ENCODE data around the gene LPP.

The LPP gene

DNA sequence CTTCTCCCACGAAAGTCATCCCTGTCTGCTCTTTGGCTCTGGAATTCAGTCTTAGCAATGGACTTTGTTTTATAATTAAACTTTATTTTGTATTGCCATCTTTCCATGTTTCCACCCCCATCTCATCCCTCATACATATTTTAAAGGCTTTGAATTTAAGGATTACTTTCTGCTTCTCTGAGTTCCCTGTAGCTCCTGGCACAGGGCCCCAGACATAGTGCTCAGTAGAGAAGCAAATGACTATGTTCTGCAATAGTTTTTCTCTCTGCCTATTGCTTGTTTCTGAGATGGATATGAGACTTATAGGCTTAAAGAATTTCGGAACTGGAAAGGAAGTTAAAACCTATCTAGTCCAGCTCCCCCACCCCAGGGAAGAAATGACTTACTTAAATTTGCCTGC lies 197.0 kb downstream of the LPP start:
- no peak for ATAC-seq
- H3K27ac Mint-ChIP-seq = peak overlapping the region in 1 of 2 donors; percentile 49
- peaks cover 20% of the 10 kb centered on the region for H3K4me1 Mint-ChIP-seq
- H3K9me3 Mint-ChIP-seq = no peaks in the 10 kb centered on the region
- no peaks in the 10 kb centered on the region for H3K27me3 Mint-ChIP-seq
- no peak for DNase-seq
- no peak overlapping the region for H3K4me3 Mint-ChIP-seq

DNA sequence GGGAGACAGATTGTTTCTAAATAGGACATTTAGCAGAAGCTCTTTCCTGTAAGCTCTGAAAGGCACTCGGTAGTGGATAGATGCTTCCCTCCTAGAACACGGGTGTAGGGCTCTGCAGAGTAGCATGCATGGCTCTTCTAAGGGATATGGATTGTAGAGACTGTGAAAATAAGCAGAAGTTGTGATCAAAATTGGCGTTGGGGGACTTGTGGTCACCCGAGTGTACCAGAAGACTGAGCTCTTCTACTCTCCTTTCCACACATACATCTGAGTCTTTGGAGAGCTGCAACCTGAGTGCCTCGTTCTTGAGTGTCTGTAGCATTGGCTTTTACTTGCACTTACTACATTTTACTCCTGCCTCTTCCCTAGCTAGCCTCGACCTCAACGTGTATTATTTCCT lies 197.7 kb downstream of the LPP start:
- H3K4me3 Mint-ChIP-seq = no peak overlapping the region
- ATAC-seq (no peak), DNase-seq (no peak)
- peaks cover 20% of the 10 kb centered on the region for H3K4me1 Mint-ChIP-seq
- H3K27me3 Mint-ChIP-seq = no peaks in the 10 kb centered on the region
- no peaks in the 10 kb centered on the region for H3K9me3 Mint-ChIP-seq
- no peak overlapping the region for H3K27ac Mint-ChIP-seq

DNA sequence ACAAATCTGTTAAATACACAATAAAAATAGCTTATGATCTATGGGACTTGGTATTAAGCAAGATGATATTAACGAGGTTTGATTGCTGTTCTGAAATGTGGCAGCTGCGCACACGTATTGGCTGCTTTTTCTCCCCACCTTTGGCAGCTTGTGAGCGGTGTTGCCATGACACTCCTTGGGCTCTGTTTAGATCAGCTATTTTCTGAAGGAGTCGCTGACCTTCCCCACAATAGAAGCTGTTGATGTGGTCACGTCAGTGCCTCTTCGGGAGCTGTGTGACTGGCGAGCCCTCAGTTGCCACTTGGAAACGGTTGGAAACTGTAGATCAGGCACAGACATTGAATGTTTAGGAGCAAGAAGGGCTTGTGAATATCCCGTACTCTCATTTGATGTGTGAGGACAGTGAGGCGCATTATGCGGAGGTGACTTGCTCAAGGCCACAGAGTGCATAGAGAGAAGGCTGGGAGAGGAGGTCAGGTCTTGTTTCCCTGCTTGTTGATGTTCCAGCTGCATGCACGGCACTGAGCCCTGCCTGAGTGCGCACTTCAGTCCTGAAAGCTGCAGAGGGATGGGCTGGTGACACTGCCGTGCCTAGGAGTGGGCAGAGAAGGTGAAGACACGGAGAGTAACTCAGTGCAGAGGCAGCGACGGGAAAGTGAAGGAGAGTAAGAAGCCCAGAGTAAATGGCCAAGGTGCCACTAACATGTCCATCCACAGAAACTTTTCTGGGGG lies 198.4 kb downstream of the LPP start:
- no peak overlapping the region for H3K27ac Mint-ChIP-seq
- ATAC-seq = no peak
- no peak overlapping the region for H3K4me3 Mint-ChIP-seq
- DNase-seq = no peak
- peaks cover 20% of the 10 kb centered on the region for H3K4me1 Mint-ChIP-seq
- no peaks in the 10 kb centered on the region for H3K27me3 Mint-ChIP-seq
- no peaks in the 10 kb centered on the region for H3K9me3 Mint-ChIP-seq

DNA sequence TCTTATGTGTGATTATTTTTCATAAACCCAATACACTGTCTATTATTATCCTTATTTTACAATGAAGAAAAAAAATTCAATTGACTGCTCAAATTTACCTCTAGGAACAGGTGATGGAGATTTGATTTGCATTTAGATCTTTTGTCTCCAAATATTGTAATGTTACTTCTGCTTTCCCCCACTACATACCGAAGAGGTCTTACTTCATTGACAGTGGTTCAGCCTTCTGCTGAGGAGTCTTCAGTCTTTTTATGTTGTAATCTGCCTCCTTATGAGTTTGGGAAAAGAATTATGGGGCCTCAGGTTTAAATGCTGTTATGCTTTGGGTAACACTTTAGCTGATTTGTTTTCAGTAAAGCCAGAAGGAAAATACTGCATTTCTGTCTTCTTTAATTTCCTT lies 199.5 kb downstream of the LPP start:
- DNase-seq = no peak
- no peaks in the 10 kb centered on the region for H3K27me3 Mint-ChIP-seq
- ATAC-seq = no peak
- H3K9me3 Mint-ChIP-seq = no peaks in the 10 kb centered on the region
- no peak overlapping the region for H3K4me3 Mint-ChIP-seq
- H3K4me1 Mint-ChIP-seq = peaks cover 26% of the 10 kb centered on the region
- no peak overlapping the region for H3K27ac Mint-ChIP-seq

DNA sequence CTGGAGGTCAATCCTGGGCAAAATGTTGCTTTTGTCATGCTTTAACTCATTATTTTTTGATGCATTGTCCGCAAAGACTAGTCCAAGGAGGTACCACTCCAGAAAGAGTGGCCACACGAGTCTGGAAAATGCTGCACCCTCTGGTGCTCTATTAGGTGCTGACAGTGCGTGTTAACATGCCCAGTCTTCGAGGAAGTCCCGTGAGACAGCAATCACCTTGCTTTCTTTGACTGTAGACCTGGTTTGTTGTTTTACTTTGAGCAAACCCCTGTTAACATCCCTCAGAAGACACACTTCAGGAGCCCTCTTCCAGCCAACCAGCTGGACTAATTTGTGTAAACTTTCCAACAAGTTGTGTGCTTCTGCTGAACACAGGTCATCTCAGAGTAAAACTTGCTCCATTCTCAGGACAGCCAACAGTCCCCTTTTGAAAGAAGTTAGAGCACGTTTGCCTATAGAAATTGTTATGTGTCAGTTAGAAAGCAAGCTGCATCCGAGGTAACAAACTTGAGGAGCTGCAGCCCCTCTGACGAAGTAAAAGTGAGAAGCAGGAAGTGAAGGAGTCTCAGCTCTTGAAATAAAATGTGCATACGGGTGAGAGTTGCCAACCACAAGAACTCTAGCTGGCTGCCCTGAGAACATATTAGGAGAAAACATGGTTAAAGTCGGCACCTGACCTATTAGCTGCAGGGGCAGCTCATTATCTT lies 205.0 kb downstream of the LPP start:
- peak; percentile 86 for ATAC-seq
- H3K4me1 Mint-ChIP-seq = peaks cover 54% of the 10 kb centered on the region
- H3K27ac Mint-ChIP-seq = peak overlapping the region; percentile 37 to 61
- H3K9me3 Mint-ChIP-seq = no peaks in the 10 kb centered on the region
- H3K4me3 Mint-ChIP-seq = peak overlapping the region; percentile 64 to 75
- DNase-seq = peak; percentile 13 to 44
- no peaks in the 10 kb centered on the region for H3K27me3 Mint-ChIP-seq

DNA sequence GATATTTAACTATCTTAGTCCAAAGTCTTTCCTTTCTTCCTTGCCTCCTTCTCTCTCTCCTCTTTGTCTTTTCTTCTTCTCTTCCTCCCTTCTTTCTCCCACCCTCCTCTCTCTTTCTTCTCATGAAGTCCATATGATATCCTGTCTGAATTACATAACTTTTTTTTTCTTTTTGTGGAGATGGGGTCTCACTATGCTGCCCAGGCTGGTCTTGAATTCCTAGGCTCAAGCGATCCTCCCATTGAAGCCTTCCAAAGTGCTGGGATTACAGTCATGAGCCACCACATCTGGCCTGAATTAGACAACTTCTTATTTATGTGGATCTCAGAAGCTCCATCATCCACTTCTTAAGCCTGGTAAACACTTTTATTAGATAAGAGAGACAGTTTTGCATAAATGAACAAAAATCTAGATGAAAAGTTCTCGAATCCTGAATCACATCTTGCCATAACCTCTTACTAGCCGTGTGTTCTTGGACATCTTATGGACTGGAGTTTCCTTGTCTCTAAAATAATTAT lies 206.5 kb downstream of the LPP start:
- Mint-ChIP-seq H3K9me3 (no peaks in the 10 kb centered on the region), H3K27me3 (no peaks in the 10 kb centered on the region), H3K27ac (no peak overlapping the region), H3K4me1 (peaks cover 50% of the 10 kb centered on the region), H3K4me3 (peak overlapping the region; percentile 1 to 75)
- no peak for DNase-seq
- ATAC-seq = no peak

DNA sequence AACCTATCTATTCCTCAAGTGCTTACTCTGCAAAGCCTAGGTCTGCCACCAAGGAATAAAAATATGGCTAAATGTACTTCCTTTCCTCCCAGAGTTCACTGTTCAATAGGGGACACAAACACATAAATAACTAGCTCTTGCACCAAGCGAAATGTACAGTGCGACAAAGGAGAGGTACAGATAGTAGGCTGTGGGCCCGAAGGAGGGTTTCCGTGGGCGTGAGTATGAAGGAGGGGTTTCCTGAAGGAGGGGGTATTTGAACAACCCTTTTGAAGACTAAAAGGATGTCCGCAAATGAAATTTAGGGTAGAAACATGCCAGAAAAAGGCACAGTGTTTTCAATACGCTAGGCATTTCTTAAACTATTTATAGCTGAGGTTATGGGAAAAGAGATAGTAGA lies 207.9 kb downstream of the LPP start:
- Mint-ChIP-seq H3K9me3 (no peaks in the 10 kb centered on the region), H3K4me3 (peak overlapping the region; percentile 16 to 81), H3K4me1 (peaks cover 50% of the 10 kb centered on the region), H3K27ac (no peak overlapping the region), H3K27me3 (no peaks in the 10 kb centered on the region)
- ATAC-seq = peak; percentile 58
- DNase-seq = peak; percentile 27 to 28

DNA sequence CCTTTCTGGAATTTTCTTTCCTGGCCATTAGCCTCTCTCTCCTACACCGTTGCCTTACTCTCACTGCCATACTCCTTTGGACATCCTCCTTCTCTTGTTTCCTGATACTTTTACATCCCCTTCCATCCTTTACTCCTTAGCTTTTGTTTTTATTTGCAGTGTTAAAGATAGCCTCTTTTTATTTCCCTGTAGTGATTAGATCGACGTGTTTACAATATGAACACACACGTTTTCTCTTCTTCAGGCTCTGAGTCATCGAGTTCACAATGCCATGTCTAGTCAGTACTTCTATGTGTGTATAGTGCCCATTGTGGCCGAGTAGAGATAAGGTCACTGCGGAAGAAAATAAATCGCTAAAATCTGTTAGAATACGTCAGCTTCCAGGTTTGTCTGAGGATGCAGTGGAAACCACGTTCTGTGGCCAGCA lies 208.5 kb downstream of the LPP start:
- H3K27me3 Mint-ChIP-seq = no peaks in the 10 kb centered on the region
- ATAC-seq (peak; percentile 87), DNase-seq (peak; percentile 20 to 25)
- H3K4me3 Mint-ChIP-seq = peak overlapping the region; percentile 48 to 81
- H3K4me1 Mint-ChIP-seq = peaks cover 50% of the 10 kb centered on the region
- H3K9me3 Mint-ChIP-seq = no peaks in the 10 kb centered on the region
- peak overlapping the region in 1 of 2 donors; percentile 50 for H3K27ac Mint-ChIP-seq

DNA sequence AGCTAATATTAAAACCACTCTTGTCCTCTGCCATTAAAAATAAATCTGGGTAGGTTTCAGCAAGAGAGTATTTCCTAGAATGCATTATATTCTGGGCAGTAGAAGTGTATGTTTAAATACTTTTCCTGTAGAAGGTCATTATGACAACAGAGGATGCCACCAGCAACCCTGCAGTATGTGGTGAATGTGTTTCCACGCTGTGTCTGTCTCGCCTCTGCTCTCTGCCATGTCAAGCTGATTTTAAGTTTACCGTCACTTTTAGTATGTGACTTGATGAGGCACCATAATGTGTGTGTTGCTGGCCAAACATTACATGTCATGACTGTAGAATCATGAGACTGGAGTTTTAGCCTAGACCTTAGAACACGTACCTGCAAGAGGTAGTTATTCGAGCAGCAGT lies 211.2 kb downstream of the LPP start:
- ATAC-seq (no peak), DNase-seq (no peak)
- H3K4me3 Mint-ChIP-seq = no peak overlapping the region
- H3K27me3 Mint-ChIP-seq = no peaks in the 10 kb centered on the region
- no peak overlapping the region for H3K27ac Mint-ChIP-seq
- peaks cover 44% of the 10 kb centered on the region for H3K4me1 Mint-ChIP-seq
- no peaks in the 10 kb centered on the region for H3K9me3 Mint-ChIP-seq

DNA sequence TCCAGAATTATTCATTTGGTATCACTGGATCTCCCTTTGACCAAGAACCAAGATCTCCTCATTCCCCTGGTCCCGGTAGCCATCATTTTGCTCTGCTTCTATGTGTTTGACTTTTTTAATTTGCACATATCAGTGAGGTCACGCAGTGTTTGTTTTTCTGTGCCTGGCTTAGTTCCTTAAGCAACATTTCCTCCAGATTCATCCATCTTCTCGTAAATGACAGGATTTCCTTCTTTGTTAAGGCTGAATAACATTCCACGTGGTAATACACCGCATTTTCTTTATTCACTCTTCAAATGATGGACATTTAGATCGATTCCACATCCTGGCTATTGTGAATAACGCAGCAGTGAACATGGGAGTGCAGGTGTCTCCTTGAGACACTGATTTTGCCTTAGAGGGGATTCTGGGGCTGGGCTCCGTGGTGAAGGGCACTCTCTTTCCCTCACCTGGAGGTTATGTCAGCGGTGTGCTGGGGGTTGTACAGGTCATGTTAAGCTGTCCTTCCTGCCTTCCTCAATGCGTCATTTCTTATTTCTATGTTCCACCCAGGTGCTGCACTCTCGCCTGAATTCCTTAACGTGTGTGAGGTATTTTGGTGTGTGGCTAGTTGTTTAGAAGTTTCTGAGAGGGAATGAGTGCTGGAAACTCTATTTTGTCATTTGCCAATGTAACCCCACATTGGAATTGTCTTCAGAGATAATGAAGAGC lies 212.2 kb downstream of the LPP start:
- no peaks in the 10 kb centered on the region for H3K9me3 Mint-ChIP-seq
- DNase-seq (no peak), ATAC-seq (no peak)
- H3K27ac Mint-ChIP-seq = no peak overlapping the region
- H3K27me3 Mint-ChIP-seq = no peaks in the 10 kb centered on the region
- H3K4me3 Mint-ChIP-seq = no peak overlapping the region
- peaks cover 38% of the 10 kb centered on the region for H3K4me1 Mint-ChIP-seq

DNA sequence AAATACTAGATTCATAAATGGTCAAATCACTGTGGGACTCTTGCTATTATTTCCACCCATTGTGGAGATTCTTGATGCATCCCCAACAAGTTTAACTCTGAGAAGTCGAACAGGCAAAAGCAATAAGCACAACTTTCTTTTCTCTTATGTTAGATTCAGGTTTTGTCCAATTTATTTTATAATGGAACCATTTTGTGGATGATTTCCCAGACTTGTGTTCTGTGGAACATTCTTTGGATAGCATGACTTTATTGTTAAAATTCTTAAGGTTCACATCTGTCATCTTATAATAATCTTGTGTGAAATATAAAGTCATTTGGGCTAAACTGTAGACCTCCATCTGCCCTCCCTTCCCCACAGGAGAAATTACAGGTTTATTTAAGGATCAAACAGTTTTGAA lies 213.7 kb downstream of the LPP start:
- Mint-ChIP-seq H3K4me3 (no peak overlapping the region), H3K9me3 (no peaks in the 10 kb centered on the region), H3K27me3 (no peaks in the 10 kb centered on the region), H3K4me1 (peaks cover 24% of the 10 kb centered on the region), H3K27ac (no peak overlapping the region)
- no peak for ATAC-seq
- DNase-seq = no peak

DNA sequence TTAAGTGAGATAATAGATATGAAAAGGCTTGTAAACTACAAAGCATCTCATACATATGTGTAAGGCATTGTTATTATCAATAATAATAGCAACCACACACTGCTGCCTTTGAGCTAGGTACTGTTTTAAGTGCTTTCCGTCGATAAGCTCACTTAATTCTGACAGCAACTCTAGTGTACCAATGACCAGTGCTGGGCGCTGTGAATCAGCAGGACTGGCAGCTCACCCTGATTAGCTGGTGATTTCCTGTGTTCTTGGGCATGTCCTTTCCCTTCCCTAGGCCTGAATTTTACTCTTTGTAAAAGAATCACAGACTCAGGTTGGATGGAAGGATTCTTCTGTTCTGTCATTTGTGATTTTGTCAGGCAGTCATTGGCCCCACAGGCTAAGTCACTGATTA lies 215.6 kb downstream of the LPP start:
- peaks cover 24% of the 10 kb centered on the region for H3K4me1 Mint-ChIP-seq
- H3K27ac Mint-ChIP-seq = no peak overlapping the region
- no peak for ATAC-seq
- no peaks in the 10 kb centered on the region for H3K27me3 Mint-ChIP-seq
- no peak overlapping the region for H3K4me3 Mint-ChIP-seq
- DNase-seq = no peak
- no peaks in the 10 kb centered on the region for H3K9me3 Mint-ChIP-seq

DNA sequence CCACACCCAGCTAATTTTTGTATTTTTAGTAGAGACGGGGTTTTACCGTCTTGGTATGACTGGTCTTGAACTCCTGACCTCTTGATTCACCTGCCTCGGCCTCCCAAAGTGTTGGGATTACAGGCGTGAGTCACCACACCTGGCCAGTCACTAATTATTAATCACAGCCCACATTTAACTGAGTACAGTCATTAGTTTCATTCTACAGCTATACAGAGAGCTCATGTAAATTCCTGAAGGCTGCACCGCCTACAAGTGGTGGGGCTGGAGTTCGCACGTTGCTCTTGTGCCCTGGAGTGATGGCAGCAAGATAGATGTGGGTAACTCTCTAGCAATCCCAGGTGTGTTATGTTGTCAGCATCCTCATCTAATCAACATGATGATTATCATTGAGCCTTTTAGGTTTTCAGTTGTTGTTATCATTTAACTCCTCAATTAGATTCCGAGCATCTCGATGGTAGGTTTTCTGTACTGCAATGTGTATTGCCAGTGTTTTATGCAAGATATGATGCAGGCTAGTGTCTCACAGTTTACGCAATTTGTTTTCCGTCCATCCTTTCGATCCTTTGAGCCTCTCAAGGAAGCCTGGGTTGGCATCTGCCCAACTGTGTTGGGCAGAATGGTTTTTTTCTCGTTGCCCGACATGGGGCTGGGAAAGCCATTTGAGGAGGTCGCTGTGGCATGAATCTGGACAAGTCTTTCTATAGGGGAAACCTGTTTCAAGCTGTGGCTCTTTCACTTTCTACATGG lies 216.3 kb downstream of the LPP start:
- Mint-ChIP-seq H3K9me3 (no peaks in the 10 kb centered on the region), H3K4me3 (no peak overlapping the region), H3K4me1 (peaks cover 19% of the 10 kb centered on the region), H3K27me3 (no peaks in the 10 kb centered on the region), H3K27ac (no peak overlapping the region)
- DNase-seq (no peak), ATAC-seq (no peak)

DNA sequence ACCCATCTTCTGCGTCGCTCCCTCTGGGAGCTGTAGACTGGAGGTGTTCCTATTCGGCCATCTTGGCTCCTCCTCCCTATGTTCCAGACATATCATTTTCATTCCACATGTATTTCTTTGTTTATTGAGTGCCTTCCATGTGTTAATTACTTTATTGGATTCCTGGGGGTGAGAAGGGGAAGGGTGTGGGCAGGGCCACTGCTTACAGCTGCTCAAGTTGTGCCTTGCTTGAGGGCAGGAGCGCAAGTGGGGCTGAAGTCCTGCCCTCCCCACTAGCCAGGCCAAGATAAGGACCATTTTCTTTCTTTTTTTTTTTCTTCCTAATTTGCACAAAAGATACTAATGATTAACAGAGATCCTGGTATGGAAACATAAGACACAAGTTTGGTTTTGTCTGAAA lies 224.8 kb downstream of the LPP start:
- Mint-ChIP-seq H3K4me3 (no peak overlapping the region), H3K27ac (no peak overlapping the region), H3K4me1 (no peaks in the 10 kb centered on the region), H3K9me3 (peaks cover 12 to 15% of the 10 kb centered on the region in 2 donors), H3K27me3 (no peaks in the 10 kb centered on the region)
- DNase-seq (no peak), ATAC-seq (no peak)

DNA sequence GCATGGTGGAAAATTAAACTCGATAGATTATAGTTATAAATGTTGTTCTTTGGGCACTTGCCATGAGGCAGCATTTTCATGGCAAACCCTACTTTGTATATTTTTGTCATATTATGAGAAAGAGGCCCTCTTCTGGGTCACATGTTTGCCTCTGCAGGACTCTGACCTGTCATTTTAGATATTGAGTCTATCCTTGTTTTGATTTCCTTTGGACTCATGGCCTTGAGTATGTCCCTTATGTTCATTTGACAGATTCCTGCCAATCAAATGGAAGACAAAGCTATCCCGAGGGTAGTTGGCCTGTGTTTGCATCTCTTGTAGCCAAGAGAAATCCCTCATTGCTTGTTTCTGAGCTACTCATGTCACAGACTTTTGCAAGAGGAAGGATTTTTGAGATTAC lies 226.3 kb downstream of the LPP start:
- DNase-seq = no peak
- Mint-ChIP-seq H3K4me1 (peaks cover 5% of the 10 kb centered on the region), H3K27me3 (no peaks in the 10 kb centered on the region), H3K4me3 (no peak overlapping the region), H3K9me3 (peaks cover 12 to 15% of the 10 kb centered on the region in 2 donors), H3K27ac (no peak overlapping the region)
- ATAC-seq = no peak
